Fibroblast of lung (primary cell): ENCODE measurements around the gene ZNF302.

Experiments
- CTCF ChIP-seq, 2 donors: IDR thresholded peaks in 1 of 2; conservative IDR thresholded peaks in 1 of 2; 1 replicate in 1 of 2; 2 replicates in 1 of 2; pipeline ENCODE4 v1.5.1; 2011 to 2012; ENCODE audit warnings: low read length in 2 of 2, control low read depth in 1 of 2, inconsistent platforms in 1 of 2, low read depth in 1 of 2, mild to moderate bottlenecking in 1 of 2
- EZH2 ChIP-seq: IDR thresholded peaks from 2 replicates; pipeline ENCODE4 v1.5.1; 2012; ENCODE audit warnings: low read length, control low read depth, mild to moderate bottlenecking; ENCODE audit errors: missing control alignments

DNA sequence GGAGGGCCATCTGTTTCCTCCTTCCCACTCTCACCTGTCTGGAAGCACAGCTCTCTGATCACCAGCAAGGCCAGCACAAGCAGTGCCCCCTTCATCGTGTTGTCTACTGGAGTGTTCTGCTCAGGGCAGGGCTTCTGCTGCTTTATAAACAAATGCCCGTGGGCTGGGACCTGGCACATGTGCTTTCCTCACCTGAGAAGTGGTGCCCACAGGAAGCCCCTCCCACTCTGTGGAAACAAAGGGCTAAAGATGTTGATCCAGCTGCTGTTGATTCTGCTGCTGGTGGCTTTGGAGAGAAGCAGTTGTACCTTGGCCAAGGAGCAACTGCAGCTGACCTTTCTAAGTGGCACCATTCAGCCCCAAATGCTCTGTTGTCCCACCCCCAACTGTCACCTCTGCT, 30.2 kb downstream of the ZNF302 start:
- TF ChIP-seq CTCF (conservative IDR thresholded peaks at IDR 0.05 in 1 of 2, IDR thresholded peaks at IDR 0.05 in 1 of 2; ENCODE audit: low read depth in 1 of 2, low read length in 2 of 2) (no peak), EZH2 (no peak)
